K562 (cell line): ENCODE results near the gene ZBTB44. TPM values are rescaled to one million over a fixed set of nuclear protein-coding genes. Genes with fewer than 3 reads are reported as not detected.
A peak's percentile ranks its signal among the peaks of the same experiment; 100 is the strongest.

Experiments
- ATAC-seq: fragments of 200-7000 bp; cut with Tn5 transposase; 3 replicates; pipeline ENCODE4 v1.9.1; 2020; ENCODE audit warnings: moderate library complexity
- BruUV-seq: library from RNA; stranded (reverse); fragments of 400-500 nt; replicated peaks from 2 replicates; lab custom pipeline; 2021; lab: Mats Ljungman, UMichigan
- CTCF ChIA-PET: fragments of 300-600 bp; formaldehyde crosslinking; extraction: SDS; loops from one replicate; lab custom pipeline; 2021; ENCODE audit warnings: low intra/inter-chr PET ratio; lab: Yijun Ruan, JAX
- POLR2A ChIA-PET: fragments of 300-600, 350-650 bp; sonication (Branson Sonifier 250); formaldehyde crosslinking; extraction: SDS; loops from one replicate; lab custom pipeline; 2021; ENCODE audit warnings: antibody characterized with exemption, inconsistent platforms; lab: Yijun Ruan, JAX
- DNase-seq, 4 experiments: peaks; one replicate each; pipeline versions ENCODE4 v3.0.0 to v3.0.0-alpha.2; 2011 to 2018; ENCODE audit warnings: low spot score in 3 of 4, mixed read lengths in 3 of 4; ENCODE audit errors: extremely low read depth in 1 of 4
- FAIRE-seq: peaks from 2 replicates; lab custom pipeline; 2011; peaks lifted over from hg19 to GRCh38; lab: Jason Lieb, UNC
- H2AFZ ChIP-seq: 2 replicates; pipeline ENCODE4 v1.6.0; 2011; ENCODE audit warnings: low read depth, low read length, control low read depth, inconsistent platforms
- H3K27ac ChIP-seq: fragments of 200-600 bp; 3 replicates; pipeline ENCODE4 v1.8.0; 2011; ENCODE audit warnings: low read depth, mild to moderate bottlenecking, control low read depth, inconsistent platforms, low read length, moderate library complexity, mixed read lengths; ENCODE audit errors: extremely low read depth
- H3K27me3 ChIP-seq, 2 experiments: fragments of 300-600 bp in 1 of 2; 2 replicates in 1 of 2; 3 replicates in 1 of 2; pipeline versions ENCODE4 v1.6.0 to v1.8.0; 2011; ENCODE audit warnings: inconsistent platforms in 2 of 2, low read length in 2 of 2, mild to moderate bottlenecking in 1 of 2, mixed read lengths in 1 of 2, moderate library complexity in 1 of 2; ENCODE audit not compliant: control insufficient read depth in 2 of 2, insufficient read depth in 2 of 2
- H3K36me3 ChIP-seq: fragments of 300-600 bp; 3 replicates; pipeline ENCODE4 v1.8.0; 2011; ENCODE audit warnings: mild to moderate bottlenecking, low read length, inconsistent platforms; ENCODE audit not compliant: control insufficient read depth, insufficient read depth
- H3K4me1 ChIP-seq, 2 experiments: fragments of 200-600 bp in 1 of 2; replicated peaks in 1 of 2; 2 replicates in 1 of 2; 3 replicates in 1 of 2; pipeline versions ENCODE4 v1.5.1 to v1.8.0; 2011; ENCODE audit warnings: inconsistent platforms in 2 of 2, low read length in 2 of 2, mild to moderate bottlenecking in 1 of 2, mixed read lengths in 1 of 2, moderate library complexity in 1 of 2; ENCODE audit not compliant: control insufficient read depth in 2 of 2, insufficient read depth in 2 of 2
- H3K4me2 ChIP-seq: 2 replicates; pipeline ENCODE4 v1.6.1; 2011; ENCODE audit warnings: low read length, control low read depth, inconsistent platforms, mixed read lengths; ENCODE audit not compliant: insufficient read depth
- H3K4me3 ChIP-seq: fragments of 200-600 bp; sonication (generic), shearing (Covaris generic); 2 replicates; pipeline ENCODE4 v1.5.1; 2016; ENCODE audit warnings: control low read depth, inconsistent platforms
- H3K79me2 ChIP-seq: fragments of 200-600 bp; 3 replicates; pipeline ENCODE4 v1.8.0; 2011; ENCODE audit warnings: low read length, inconsistent platforms; ENCODE audit not compliant: control insufficient read depth, insufficient read depth
- H3K9ac ChIP-seq, 2 experiments: 2 replicates each; pipeline versions ENCODE4 v1.6.0 to v1.6.1; 2011; ENCODE audit warnings: low read depth in 2 of 2, low read length in 2 of 2, control low read depth in 1 of 2, inconsistent platforms in 1 of 2, mild to moderate bottlenecking in 1 of 2, mixed read lengths in 1 of 2; ENCODE audit not compliant: insufficient read depth in 1 of 2
- H3K9me1 ChIP-seq: one replicate; pipeline ENCODE4 v1.6.0; 2011; ENCODE audit warnings: inconsistent platforms, mild to moderate bottlenecking, low read length, moderate library complexity; ENCODE audit not compliant: control insufficient read depth, insufficient read depth
- H3K9me3 ChIP-seq: replicated peaks from 2 replicates; pipeline ENCODE4 v1.5.1; 2011; ENCODE audit warnings: low read depth, low read length, inconsistent platforms; ENCODE audit not compliant: control insufficient read depth, insufficient read depth
- H4K20me1 ChIP-seq: replicated peaks from 2 replicates; pipeline ENCODE4 v1.6.1; 2011; ENCODE audit warnings: low read length, inconsistent platforms, mixed read lengths; ENCODE audit not compliant: control insufficient read depth, insufficient read depth
- C11orf30 ChIP-seq: fragments of 450-650 bp; IDR thresholded peaks from 2 replicates; pipeline ENCODE4 v1.6.1; 2016; ENCODE audit warnings: low read depth, mild to moderate bottlenecking
- MEF2D ChIP-seq: conservative IDR thresholded peaks from 2 replicates; pipeline ENCODE4 v1.6.1; 2016; ENCODE audit warnings: low read depth, missing genetic modification characterization, missing compliant biosample characterization
- MTA1 ChIP-seq: fragments of 450-650 bp; IDR thresholded peaks from 2 replicates; pipeline ENCODE4 v1.6.1; 2017; ENCODE audit warnings: borderline replicate concordance
- U2AF2 ChIP-seq: fragments of 200-400 bp; formaldehyde crosslinking; optimal IDR thresholded peaks from 2 replicates; pipeline ENCODE3; 2017; ENCODE audit warnings: low read depth, mild to moderate bottlenecking, low read length
- ZKSCAN1 ChIP-seq: fragments of 150-350 bp; IDR thresholded peaks from 2 replicates; pipeline ENCODE4 v1.6.1; 2016; ENCODE audit warnings: low read depth, low read length
- ZKSCAN3 ChIP-seq: fragments of 250-450 bp; sonication (Bioruptor Pico); IDR thresholded peaks from 2 replicates; pipeline ENCODE4 v1.4.0; 2020
- WGBS: fragments of 100-300 bp; shearing (Covaris generic); methylation state at CpG from one replicate; pipeline ENCODE4 v1.1.6; 2016; ENCODE audit warnings: low coverage, mixed read lengths; ENCODE audit not compliant: insufficient coverage; ENCODE audit errors: missing lambda C conversion rate; 5-methylcytosine and 5-hydroxymethylcytosine counted together
- in situ Hi-C: fragments of 300-500 bp; cut with MboI; formaldehyde crosslinking; loops from 4 replicates; pipeline ENCODE4 v1.15.0; 2018; ENCODE audit warnings: inconsistent platforms, mixed read lengths
- intact Hi-C: fragments of 100-400 bp; cut with micrococcal nuclease; formaldehyde crosslinking; loops from 2 replicates; pipeline ENCODE4 v1.14.2; 2022
- polyA plus RNA-seq, 8 experiments: library from polyadenylated mRNA; depleted of rRNA in 4 of 8; stranded (reverse) in 5 of 8; unstranded in 3 of 8; fragments of >200 nt; fragmentation: Nextera tagmentation in 2 of 8; fragmentation: Illumina TruSeq in 1 of 8; extraction: Ambion mirVana in 2 of 8; extraction: Trizol in 1 of 8; gene quantifications; 2 replicates each; pipeline versions ENCODE4 v1.2.1 to v1.2.3, GENCODE V29; 2011 to 2014; ENCODE audit warnings: inconsistent platforms in 1 of 8, missing spikeins in 1 of 8
- total RNA-seq, 7 experiments: library from RNA; depleted of rRNA in 6 of 7; stranded (reverse); fragments of >200 nt in 6 of 7; fragmentation: Illumina TruSeq in 2 of 7; extraction: Trizol in 2 of 7; gene quantifications; 2 replicates each; pipeline versions ENCODE4 v1.2.1 to v1.2.3, GENCODE V29; 2011 to 2021; ENCODE audit warnings: low replicate concordance in 1 of 7

ZBTB44 gene
- total and polyA plus RNA-seq, 9 of the 15 experiments (the other 6 are each of a cell fraction or from before 2014, with no cell fraction given) = 4.7 to 27.1 (median 17.3) TPM

DNA sequence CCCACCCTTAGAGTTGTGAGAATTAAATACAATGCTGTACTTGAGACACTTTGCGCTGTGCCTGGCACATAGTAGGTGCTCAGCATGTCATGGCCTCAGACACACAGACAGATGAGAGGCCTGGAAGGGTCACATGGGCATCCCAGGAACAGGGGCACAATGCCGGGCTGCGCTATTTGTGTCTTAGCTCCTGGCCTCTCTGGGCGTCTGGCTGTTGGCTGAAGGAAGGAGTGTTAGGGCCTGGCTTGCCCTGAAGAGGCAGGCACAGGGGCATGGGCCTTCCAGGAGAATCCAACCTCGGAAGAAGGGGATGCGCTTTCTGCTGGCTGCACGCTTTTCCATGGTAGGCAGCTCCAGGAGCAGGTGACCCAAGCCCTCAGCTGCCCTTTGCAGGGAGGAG lies 113.7 kb downstream of the ZBTB44 start:
- Histone ChIP-seq H3K27me3 (peaks cover 55 to 93% of the 10 kb centered on the region in 2 experiments; a peak in 4 of 5 replicates), H3K9me3 (no peaks in the 10 kb centered on the region), H3K36me3 (no peaks in the 10 kb centered on the region), H3K4me2 (no peak overlapping the region), H4K20me1 (peaks cover 26% of the 10 kb centered on the region), H3K9me1 (no peaks in the 10 kb centered on the region), H3K79me2 (no peaks in the 10 kb centered on the region), H3K27ac (no peak overlapping the region)
- in situ Hi-C loops = no loop called here
- no TSS peak for BruUV-seq
- intact Hi-C loops = no loop called here
- no peak for ATAC-seq
- CTCF ChIA-PET = no interaction called here
- 0% methylated on average over 7 of the region's 7 CpGs for whole genome bisulfite sequencing
- POLR2A ChIA-PET = interaction anchor here (0.6 kb wide), 1 partner anchor 1695 kb away, joined by 3 read pairs; no protein-coding TSS in a partner anchor
- no peak for TF ChIP-seq C11orf30
- TF ChIP-seq ZKSCAN1 = peak; percentile 76
- TF ChIP-seq, all 486 proteins: peak for 1
- Histone ChIP-seq H2AFZ (no peak overlapping the region), H3K9ac (no peak overlapping the region; a peak in 1 of 4 replicates), H3K4me3 (no peak overlapping the region), H3K4me1 (peaks cover 0 to 15% of the 10 kb centered on the region in 2 experiments; a peak in 2 of 5 replicates)
- no peak for FAIRE-seq
- no peak for DNase-seq

DNA sequence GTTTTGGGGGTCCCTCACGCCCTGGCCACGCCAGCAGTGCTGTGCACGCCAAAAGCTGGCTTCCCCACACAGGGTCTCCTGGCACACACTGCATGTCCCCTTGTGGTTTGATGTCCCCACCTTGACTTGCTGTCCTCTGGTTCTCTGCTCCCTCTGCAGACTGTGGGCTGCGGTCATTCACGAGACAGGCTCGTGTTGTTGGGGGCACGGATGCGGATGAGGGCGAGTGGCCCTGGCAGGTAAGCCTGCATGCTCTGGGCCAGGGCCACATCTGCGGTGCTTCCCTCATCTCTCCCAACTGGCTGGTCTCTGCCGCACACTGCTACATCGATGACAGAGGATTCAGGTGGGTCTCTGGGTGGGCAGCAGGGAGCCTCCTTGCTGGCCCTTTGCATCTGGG lies 114.9 kb downstream of the ZBTB44 start:
- CTCF ChIA-PET = no interaction called here
- no peak for FAIRE-seq

More for the DNA sequence above, 114.9 kb downstream of the ZBTB44 start:
- H3K27ac ChIP-seq = no peak overlapping the region
- ATAC-seq = no peak
- BruUV-seq = no TSS peak
- H4K20me1 ChIP-seq = peaks cover 26% of the 10 kb centered on the region
- no peaks in the 10 kb centered on the region for H3K9me1 ChIP-seq
- in situ Hi-C loops = no loop called here
- no peak for DNase-seq
- WGBS = 7% methylated on average over 12 of the region's 12 CpGs
- H3K4me3 ChIP-seq = no peak overlapping the region
- no peak overlapping the region for H3K9ac ChIP-seq
- H3K36me3 ChIP-seq = no peaks in the 10 kb centered on the region
- H3K79me2 ChIP-seq = no peaks in the 10 kb centered on the region
- no peaks in the 10 kb centered on the region for H3K9me3 ChIP-seq
- no peak overlapping the region for H2AFZ ChIP-seq
- POLR2A ChIA-PET = no interaction called here
- H3K4me1 ChIP-seq = peaks cover 0 to 15% of the 10 kb centered on the region in 2 experiments; a peak in 2 of 5 replicates
- no peak overlapping the region for H3K4me2 ChIP-seq
- TF ChIP-seq U2AF2 (no peak), MTA1 (no peak), ZKSCAN3 (CRISPR knock-in tag) (no peak), MEF2D (tag) (no peak)
- intact Hi-C loops = loop anchor here (5.0 kb wide), 1 partner anchor 277 kb away; no protein-coding TSS in a partner anchor
- H3K27me3 ChIP-seq = peaks cover 55 to 89% of the 10 kb centered on the region in 2 experiments; a peak in 4 of 5 replicates
